Upper lobe of right lung (tissue), 1 donor: ENCODE results near the gene KYAT1. TPM values are rescaled to one million over a fixed set of nuclear protein-coding genes. Genes with fewer than 3 reads are reported as not detected.

Experiments
- ATAC-seq: fragments of 200-7000 bp; cut with Tn5 transposase; one replicate; pipeline ENCODE4 v1.9.1; 2020; ENCODE audit warnings: mild to moderate bottlenecking, moderate library complexity
- DNase-seq: peaks from one replicate; pipeline ENCODE4 v3.0.0-alpha.2; 2020
- H3K27ac ChIP-seq: fragments of 200-600 bp; one replicate; pipeline ENCODE4 v1.8.0; 2022
- H3K27me3 ChIP-seq: fragments of 200-600 bp; one replicate; pipeline ENCODE4 v1.8.0; 2022; ENCODE audit warnings: mild to moderate bottlenecking
- H3K36me3 ChIP-seq: fragments of 200-600 bp; one replicate; pipeline ENCODE4 v1.8.0; 2022
- H3K4me1 ChIP-seq: fragments of 200-600 bp; one replicate; pipeline ENCODE4 v1.8.0; 2022
- H3K4me3 ChIP-seq: fragments of 200-600 bp; one replicate; pipeline ENCODE4 v1.8.0; 2022; ENCODE audit warnings: mild to moderate bottlenecking
- H3K9me3 ChIP-seq: fragments of 200-600 bp; one replicate; pipeline ENCODE4 v1.8.0; 2022
- CTCF ChIP-seq: fragments of 200-600 bp; IDR thresholded peaks from one replicate; pipeline ENCODE4 v1.8.0; 2022; ENCODE audit warnings: antibody characterized with exemption
- intact Hi-C: fragments of 100-400 bp; cut with DNase I; formaldehyde crosslinking; loops from one replicate; pipeline ENCODE4 v1.11.0; 2022
- total RNA-seq: library from RNA; stranded (reverse); fragmentation: NEBNext Ultra II Directional; extraction: Animal tissue kit (Norgen Biotek cat#: 25700); gene quantifications from one replicate; pipeline ENCODE4 v1.2.1, GENCODE V29; 2021
- donor health status: DM: no; HTN: yes; CAD: no; lungs with severe emphysema.

KYAT1 gene
- total RNA-seq, 1 donor from 2014 or later: 6.6 TPM

- DNase-seq (no peak), ATAC-seq (no peak)
- Histone ChIP-seq H3K9me3 (no peaks in the 10 kb centered on the region), H3K4me1 (no peaks in the 10 kb centered on the region), H3K4me3 (no peak overlapping the region), H3K36me3 (no peaks in the 10 kb centered on the region), H3K27me3 (no peaks in the 10 kb centered on the region), H3K27ac (no peak overlapping the region)
- no peak for TF ChIP-seq CTCF
- intact Hi-C loops: no loop called here
Observed at GRCh38 chr9:128836509-128837145, 45.1 kb downstream of the KYAT1 start.

DNA sequence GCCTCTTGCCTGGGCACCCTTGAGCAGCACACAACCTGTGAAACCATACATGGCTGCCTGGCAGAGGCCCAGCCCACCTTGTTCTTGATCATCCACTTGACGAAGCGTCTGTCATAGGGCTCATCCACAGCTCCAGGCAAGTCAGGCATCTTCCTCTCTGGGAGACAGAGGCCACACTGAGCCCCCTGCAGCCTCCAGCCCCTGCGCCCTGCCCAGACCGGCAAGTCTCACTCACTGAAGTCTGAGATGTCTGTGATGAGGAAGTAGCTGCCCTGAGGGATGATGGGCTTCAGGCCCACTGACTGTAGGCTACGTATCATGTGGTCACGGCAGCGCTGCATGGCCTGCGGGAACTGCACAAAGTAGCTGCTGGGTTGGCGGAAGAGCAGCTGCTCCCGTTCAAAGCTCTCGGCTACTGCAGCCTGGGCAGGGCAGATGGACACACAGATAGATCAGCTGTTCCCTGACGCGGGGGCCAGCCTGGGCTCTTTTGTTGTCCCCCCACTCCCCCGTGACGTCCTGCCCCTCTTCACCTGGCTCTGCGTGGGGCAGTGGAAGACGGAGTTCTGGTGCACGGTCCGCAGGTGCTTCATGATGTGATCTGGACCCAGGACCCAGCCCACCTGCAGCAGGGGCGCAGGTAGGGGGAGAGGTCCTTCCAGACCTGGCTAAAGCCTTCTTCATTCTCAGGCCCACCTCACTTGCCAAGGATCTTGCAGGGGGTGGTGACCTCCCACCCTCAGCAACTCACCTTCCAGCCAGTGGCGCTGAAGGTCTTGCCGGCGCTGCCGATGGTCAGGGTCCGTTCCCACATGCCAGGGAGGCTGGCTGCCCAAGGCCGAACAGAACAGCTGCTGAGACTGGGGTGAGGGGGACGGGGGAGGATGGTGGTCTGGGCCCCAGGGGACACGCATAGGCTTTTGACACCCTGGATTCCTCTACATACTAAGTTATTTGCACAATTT is 46.2 kb downstream of the KYAT1 start:
- no peak overlapping the region for H3K27ac ChIP-seq
- H3K27me3 ChIP-seq: no peaks in the 10 kb centered on the region
- H3K9me3 ChIP-seq: no peaks in the 10 kb centered on the region
- ATAC-seq (no peak), DNase-seq (no peak)
- H3K4me3 ChIP-seq: no peak overlapping the region
- intact Hi-C loops: no loop called here
- H3K4me1 ChIP-seq: no peaks in the 10 kb centered on the region
- no peak for TF ChIP-seq CTCF
- H3K36me3 ChIP-seq: no peaks in the 10 kb centered on the region

GRCh38 chr9:128833696-128834095 is 48.1 kb downstream of the KYAT1 start:
- intact Hi-C loops: no loop called here
- Histone ChIP-seq H3K9me3 (no peaks in the 10 kb centered on the region), H3K36me3 (no peaks in the 10 kb centered on the region), H3K27me3 (no peaks in the 10 kb centered on the region), H3K4me1 (peaks cover 5% of the 10 kb centered on the region), H3K4me3 (no peak overlapping the region), H3K27ac (no peak overlapping the region)
- no peak for DNase-seq
- ATAC-seq: no peak
- no peak for TF ChIP-seq CTCF

GRCh38 chr9:128829477-128830251 is 52.1 kb downstream of the KYAT1 start, which contains the start of gene SPOUT1:
Gene SPOUT1, minus strand, starts transcription at chr9:128829794. Its CDS starts 14 bp downstream, at chr9:128829780.
- H3K36me3 ChIP-seq: peaks cover 27% of the 10 kb centered on the region

More at GRCh38 chr9:128829477-128830251, 52.1 kb downstream of the KYAT1 start, which contains the start of gene SPOUT1:
- no peaks in the 10 kb centered on the region for H3K27me3 ChIP-seq
- DNase-seq (peak; percentile 96), ATAC-seq (peak; percentile 99)
- intact Hi-C loops: no loop called here
- peaks cover 7% of the 10 kb centered on the region for H3K4me1 ChIP-seq
- H3K4me3 ChIP-seq: peak within 1 kb of the TSS; percentile 90
- TF ChIP-seq CTCF: no peak
- peak within 1 kb of the TSS; percentile 85 for H3K27ac ChIP-seq
- no peaks in the 10 kb centered on the region for H3K9me3 ChIP-seq
